Measurements from ENCODE around the gene ABCG1. TPM values are rescaled to one million over a fixed set of nuclear protein-coding genes. Genes with fewer than 3 reads are reported as not detected.

Gene ABCG1
- total and polyA plus RNA-seq, 4 donors: 11.5 to 65.0 (median 35.0) TPM

- no peak for DNase-seq
- Histone ChIP-seq H3K36me3 (ENCODE audit: control insufficient read depth in 4 of 4, insufficient read depth in 4 of 4, low read length in 4 of 4) (peaks cover 0 to 37% (median 9%) of the 10 kb centered on the region in 4 donors), H3K4me3 (no peak overlapping the region), H3K4me1 (ENCODE audit: control insufficient read depth in 5 of 5, insufficient read depth in 5 of 5, low read length in 5 of 5) (peaks cover 0 to 14% (median 0%) of the 10 kb centered on the region in 5 donors), H3K9ac (ENCODE audit: insufficient read depth in 1 of 2, low read length in 2 of 2) (no peak overlapping the region), H3K9me3 (ENCODE audit: control insufficient read depth in 4 of 4, insufficient read depth in 3 of 4, low read length in 3 of 4) (peaks cover 0 to 4% (median 1%) of the 10 kb centered on the region in 4 donors), H3K27ac (ENCODE audit: low read depth in 1 of 2, low read length in 1 of 2) (no peak overlapping the region), H3K27me3 (ENCODE audit: control insufficient read depth in 3 of 3, insufficient read depth in 3 of 3, low read length in 2 of 3) (peaks cover 0 to 4% (median 0%) of the 10 kb centered on the region in 3 donors)
- TF ChIP-seq CTCF (IDR thresholded peaks at IDR 0.05; ENCODE audit: control extremely low read depth, extremely low read depth): no peak
- WGBS, 2 donors: 80 to 81% methylated on average over 7 of the region's 7 CpGs
- ATAC-seq (ENCODE audit: insufficient read depth, low FRiP score): no peak
Observed at GRCh38 chr21:42296501-42296900, 77.6 kb downstream of the ABCG1 start.

GRCh38 chr21:42297377-42297776 lies 78.4 kb downstream of the ABCG1 start:
- Histone ChIP-seq H3K27me3 (ENCODE audit: control insufficient read depth in 3 of 3, insufficient read depth in 3 of 3, low read length in 2 of 3) (peaks cover 0 to 4% (median 0%) of the 10 kb centered on the region in 3 donors), H3K9ac (ENCODE audit: insufficient read depth in 1 of 2, low read length in 2 of 2) (no peak overlapping the region), H3K9me3 (ENCODE audit: control insufficient read depth in 4 of 4, insufficient read depth in 3 of 4, low read length in 3 of 4) (peaks cover 0 to 4% (median 1%) of the 10 kb centered on the region in 4 donors), H3K4me3 (no peak overlapping the region), H3K36me3 (ENCODE audit: control insufficient read depth in 4 of 4, insufficient read depth in 4 of 4, low read length in 4 of 4) (peaks cover 0 to 29% (median 9%) of the 10 kb centered on the region in 4 donors), H3K4me1 (ENCODE audit: control insufficient read depth in 5 of 5, insufficient read depth in 5 of 5, low read length in 5 of 5) (peaks cover 0 to 15% (median 5%) of the 10 kb centered on the region in 5 donors), H3K27ac (ENCODE audit: low read depth in 1 of 2, low read length in 1 of 2) (no peak overlapping the region)
- ATAC-seq (ENCODE audit: insufficient read depth, low FRiP score) (no peak), DNase-seq (no peak)
- WGBS, 2 donors: 83 to 90% methylated on average over 9 of the region's 9 CpGs
- no peak for TF ChIP-seq CTCF (IDR thresholded peaks at IDR 0.05; ENCODE audit: control extremely low read depth, extremely low read depth)

- DNase-seq (no peak), ATAC-seq (ENCODE audit: insufficient read depth, low FRiP score) (no peak)
- Histone ChIP-seq H3K9me3 (ENCODE audit: control insufficient read depth in 4 of 4, insufficient read depth in 3 of 4, low read length in 3 of 4) (peaks cover 0 to 4% (median 0%) of the 10 kb centered on the region in 4 donors), H3K9ac (ENCODE audit: insufficient read depth in 1 of 2, low read length in 2 of 2) (no peak overlapping the region), H3K27me3 (ENCODE audit: control insufficient read depth in 3 of 3, insufficient read depth in 3 of 3, low read length in 2 of 3) (peaks cover 0 to 4% (median 0%) of the 10 kb centered on the region in 3 donors), H3K36me3 (ENCODE audit: control insufficient read depth in 4 of 4, insufficient read depth in 4 of 4, low read length in 4 of 4) (peaks cover 0 to 25% (median 6%) of the 10 kb centered on the region in 4 donors), H3K4me3 (no peak overlapping the region), H3K4me1 (ENCODE audit: control insufficient read depth in 5 of 5, insufficient read depth in 5 of 5, low read length in 5 of 5) (peaks cover 0 to 15% (median 7%) of the 10 kb centered on the region in 5 donors), H3K27ac (ENCODE audit: low read depth in 1 of 2, low read length in 1 of 2) (no peak overlapping the region)
- no peak for TF ChIP-seq CTCF (IDR thresholded peaks at IDR 0.05; ENCODE audit: control extremely low read depth, extremely low read depth)
- 81 to 85% methylated on average over 6 of the region's 6 CpGs for WGBS, 2 donors
Observed at GRCh38 chr21:42298237-42298636, 79.3 kb downstream of the ABCG1 start.

- Histone ChIP-seq H3K27me3 (ENCODE audit: control insufficient read depth in 3 of 3, insufficient read depth in 3 of 3, low read length in 2 of 3) (peaks cover 0 to 4% (median 0%) of the 10 kb centered on the region in 3 donors), H3K36me3 (ENCODE audit: control insufficient read depth in 4 of 4, insufficient read depth in 4 of 4, low read length in 4 of 4) (peaks cover 0 to 23% (median 4%) of the 10 kb centered on the region in 4 donors), H3K4me1 (ENCODE audit: control insufficient read depth in 5 of 5, insufficient read depth in 5 of 5, low read length in 5 of 5) (peaks cover 0 to 15% (median 7%) of the 10 kb centered on the region in 5 donors), H3K4me3 (no peak overlapping the region), H3K27ac (ENCODE audit: low read depth in 1 of 2, low read length in 1 of 2) (no peak overlapping the region), H3K9ac (ENCODE audit: insufficient read depth in 1 of 2, low read length in 2 of 2) (no peak overlapping the region), H3K9me3 (ENCODE audit: control insufficient read depth in 4 of 4, insufficient read depth in 3 of 4, low read length in 3 of 4) (peaks cover 0 to under 1% (median 0%) of the 10 kb centered on the region in 4 donors)
- no peak for TF ChIP-seq CTCF (IDR thresholded peaks at IDR 0.05; ENCODE audit: control extremely low read depth, extremely low read depth)
- DNase-seq (no peak), ATAC-seq (ENCODE audit: insufficient read depth, low FRiP score) (no peak)
- 84 to 93% methylated on average over 5 of the region's 5 CpGs for WGBS, 2 donors
Observed at GRCh38 chr21:42298657-42299056, 79.7 kb downstream of the ABCG1 start.
